HG03066 (cell line): ENCODE results near the gene ZGPAT.
"Not testable (repeated sequence)": the region's sequence is repeated elsewhere in the genome, so short reads cannot be mapped to it uniquely, and the experiment has no call there.

Experiments
- ATAC-seq: cut with Tn5 transposase; IDR thresholded peaks from one replicate; pipeline ENCODE4 v1.9.1; 2021; ENCODE audit warnings: low read depth; ENCODE audit not compliant: unreplicated experiment

The ZGPAT gene

GRCh38 chr20:63707558-63708300, at the start of gene ZGPAT, which contains the start of gene ARFRP1:
TSS of gene ZGPAT (plus strand) at chr20:63708039. CDS start at chr20:63708581, 542 bp downstream.
TSS of gene ARFRP1 (minus strand) at chr20:63707976. CDS start at chr20:63707091, 885 bp downstream.
- ATAC-seq = no peak

GRCh38 chr20:63658749-63659187, 49.1 kb upstream of the ZGPAT start:
- no peak for ATAC-seq

- ATAC-seq = no peak
Measured at GRCh38 chr20:63659370-63659769, 48.5 kb upstream of the ZGPAT start.

- ATAC-seq = not testable (repeated sequence)
Measured at GRCh38 chr20:63660174-63660573, 47.7 kb upstream of the ZGPAT start.

GRCh38 chr20:63660622-63661021, 47.2 kb upstream of the ZGPAT start:
- ATAC-seq = no peak

GRCh38 chr20:63661108-63661507, 46.7 kb upstream of the ZGPAT start:
- ATAC-seq = no peak

GRCh38 chr20:63661959-63662812, 45.7 kb upstream of the ZGPAT start:
- ATAC-seq = no peak

GRCh38 chr20:63662813-63663189, 45.0 kb upstream of the ZGPAT start:
- no peak for ATAC-seq

GRCh38 chr20:63663332-63664066, 44.3 kb upstream of the ZGPAT start:
- no peak for ATAC-seq

GRCh38 chr20:63664143-63664851, 43.5 kb upstream of the ZGPAT start:
- ATAC-seq = no peak

GRCh38 chr20:63664861-63665594, 42.8 kb upstream of the ZGPAT start:
- no peak for ATAC-seq

GRCh38 chr20:63665708-63666107, 42.1 kb upstream of the ZGPAT start:
- ATAC-seq = no peak

- ATAC-seq = no peak
Measured at GRCh38 chr20:63667858-63668257, 40.0 kb upstream of the ZGPAT start.

- no peak for ATAC-seq
Measured at GRCh38 chr20:63668351-63668750, 39.5 kb upstream of the ZGPAT start.

GRCh38 chr20:63671695-63672094, 36.1 kb upstream of the ZGPAT start:
- not testable (repeated sequence) for ATAC-seq

- no peak for ATAC-seq
Measured at GRCh38 chr20:63672666-63673065, 35.2 kb upstream of the ZGPAT start.

GRCh38 chr20:63673951-63674350, 33.9 kb upstream of the ZGPAT start:
- ATAC-seq = no peak

GRCh38 chr20:63675681-63676368, 32.0 kb upstream of the ZGPAT start:
- no peak for ATAC-seq

- ATAC-seq = no peak
Measured at GRCh38 chr20:63678071-63678470, 29.8 kb upstream of the ZGPAT start.
